HG02852 (cell line): Measurements from ENCODE around the gene MYO1G.
A peak's percentile ranks its signal among the peaks of the same experiment; 100 is the strongest.
"Not testable (repeated sequence)": the region's sequence is repeated elsewhere in the genome, so short reads cannot be mapped to it uniquely, and the experiment has no call there.

Experiments used
- ATAC-seq: cut with Tn5 transposase; IDR thresholded peaks from one replicate; pipeline ENCODE4 v1.9.1; 2021; ENCODE audit warnings: mild to moderate bottlenecking, moderate library complexity; ENCODE audit not compliant: unreplicated experiment

The MYO1G gene

DNA sequence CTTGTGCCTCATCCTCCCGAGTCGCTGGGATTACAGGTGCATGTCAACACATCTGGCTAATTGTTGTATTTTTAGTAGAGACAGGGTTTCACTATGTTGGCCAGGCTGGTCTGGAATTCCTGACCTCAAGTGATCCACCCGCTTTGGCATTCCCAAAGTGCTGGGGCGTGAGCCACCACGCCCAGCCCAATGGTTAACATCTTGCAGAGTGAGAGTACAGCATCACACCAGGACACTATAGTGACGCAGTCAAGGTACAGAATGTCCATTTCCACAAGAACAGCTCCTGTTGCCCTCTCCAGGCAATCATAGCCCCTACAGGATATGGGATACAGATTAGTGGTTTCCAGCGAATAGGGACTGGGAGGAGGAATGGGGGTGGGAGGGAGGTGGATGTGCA, 34.0 kb downstream of the MYO1G start:
- ATAC-seq: no peak

DNA sequence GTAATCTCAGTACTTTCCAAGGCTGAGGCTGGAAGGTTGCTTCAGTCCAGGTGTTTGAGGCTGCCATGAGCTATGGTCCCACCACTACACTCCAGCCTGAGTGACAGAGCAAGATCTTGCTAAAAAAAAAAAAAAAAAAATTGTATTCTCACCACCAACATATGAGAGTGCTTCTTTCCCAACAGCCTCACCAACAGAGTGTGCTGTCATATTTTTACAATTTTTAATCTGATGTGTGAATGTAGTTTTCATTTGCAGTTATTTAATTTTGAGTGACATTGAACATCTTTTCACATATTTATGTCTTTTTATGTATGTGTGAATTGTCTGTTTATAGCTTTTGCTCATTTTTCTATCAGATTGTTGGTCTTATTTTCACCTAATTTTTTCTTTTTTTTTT, 35.2 kb downstream of the MYO1G start:
- no peak for ATAC-seq

DNA sequence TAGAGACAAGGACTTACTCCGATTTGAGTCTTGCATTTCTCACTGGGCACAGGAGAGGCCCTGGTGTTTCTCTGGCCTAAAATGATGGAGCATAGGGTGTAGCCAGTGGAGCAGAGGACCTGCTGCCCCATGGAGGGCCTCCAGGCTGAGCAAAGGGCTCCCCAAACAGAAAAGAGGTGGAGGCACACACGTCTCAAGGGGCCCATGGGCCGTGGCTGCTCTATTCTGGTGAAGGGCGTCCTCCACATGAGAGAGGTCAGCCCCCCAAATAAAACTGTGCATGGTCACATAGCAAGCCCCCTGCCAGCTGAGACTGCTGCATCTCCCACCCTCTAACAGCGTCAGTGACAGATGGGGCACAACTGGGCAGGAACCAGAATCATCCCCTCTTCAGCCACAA, 41.4 kb downstream of the MYO1G start:
- ATAC-seq: no peak

DNA sequence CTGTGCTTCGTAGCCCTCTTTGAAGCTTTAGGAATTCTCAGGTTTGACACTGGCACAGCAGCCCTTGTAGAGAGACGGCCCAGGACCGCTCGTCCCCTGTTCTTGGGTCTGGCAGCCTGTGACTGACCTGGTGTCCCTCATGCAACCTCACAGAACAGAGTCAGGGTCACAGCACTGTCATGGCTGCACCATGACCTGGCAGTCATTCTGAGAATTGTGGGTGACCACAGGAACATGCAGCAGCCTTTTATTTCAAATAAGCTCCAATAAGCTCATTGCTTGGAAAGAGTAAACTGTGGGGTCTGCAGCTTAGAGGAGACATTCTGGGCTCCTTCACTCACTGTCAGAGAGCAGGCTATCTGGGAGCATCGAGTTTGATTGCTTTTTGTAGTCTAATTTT, 42.5 kb downstream of the MYO1G start:
- ATAC-seq: no peak

DNA sequence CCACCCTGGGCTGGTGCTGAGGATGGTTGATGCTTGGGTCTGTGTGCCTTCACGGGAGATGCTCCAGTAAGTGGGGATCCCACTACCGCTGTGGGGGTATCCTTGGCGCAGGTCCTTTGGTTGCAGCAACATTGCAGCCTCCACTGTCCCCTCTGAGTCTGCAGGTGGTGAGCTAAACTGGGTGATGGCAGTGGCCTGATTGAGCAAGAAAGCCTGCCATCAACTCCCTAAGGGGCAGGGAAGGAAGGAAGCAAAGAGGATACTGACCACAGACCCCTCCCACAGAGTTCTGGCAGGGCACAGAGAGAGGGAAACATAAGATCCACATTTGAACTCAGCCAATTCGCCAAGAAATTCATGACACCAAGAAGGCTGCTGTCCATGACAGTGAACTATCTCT, 43.2 kb downstream of the MYO1G start:
- ATAC-seq: no peak

DNA sequence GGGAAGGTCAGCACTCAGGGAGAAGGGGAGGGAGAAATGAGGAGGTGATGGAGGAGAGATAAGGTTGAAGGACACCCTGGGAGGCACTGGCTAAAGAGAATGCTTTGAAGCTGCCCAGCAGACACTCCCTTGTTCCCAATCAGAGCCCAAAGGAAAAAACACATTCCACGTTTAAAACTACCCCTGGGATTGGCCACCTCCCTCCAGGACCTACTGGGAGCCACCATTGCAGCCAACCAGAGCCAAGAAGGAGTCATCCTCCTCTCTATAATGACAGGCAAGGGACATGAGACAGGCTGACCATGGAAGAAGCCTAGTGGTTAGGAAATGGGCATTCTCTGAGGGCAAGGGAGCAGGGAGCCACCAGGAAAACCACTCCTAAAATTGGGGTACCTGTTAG, 43.8 kb downstream of the MYO1G start:
- ATAC-seq: no peak

DNA sequence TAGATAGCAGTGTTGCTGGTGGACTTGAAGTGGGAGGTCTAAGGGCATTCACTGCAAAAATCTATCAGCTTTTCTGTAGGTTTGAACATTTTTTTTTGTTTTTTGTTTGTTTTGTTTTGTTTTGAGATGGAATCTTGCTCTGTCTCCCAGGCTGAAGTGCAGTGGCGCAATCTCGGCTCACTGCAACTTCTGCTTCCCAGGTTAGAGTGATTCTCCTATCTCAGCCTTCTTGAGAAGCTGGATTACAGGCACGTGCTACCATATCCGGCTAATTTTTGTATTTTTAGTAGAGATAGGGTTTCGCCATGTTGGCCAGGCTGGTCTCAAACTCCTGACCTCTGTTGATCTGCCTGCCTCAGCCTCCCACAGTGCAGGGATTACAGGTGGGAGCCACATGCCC, 44.3 kb downstream of the MYO1G start:
- not testable (repeated sequence) for ATAC-seq

DNA sequence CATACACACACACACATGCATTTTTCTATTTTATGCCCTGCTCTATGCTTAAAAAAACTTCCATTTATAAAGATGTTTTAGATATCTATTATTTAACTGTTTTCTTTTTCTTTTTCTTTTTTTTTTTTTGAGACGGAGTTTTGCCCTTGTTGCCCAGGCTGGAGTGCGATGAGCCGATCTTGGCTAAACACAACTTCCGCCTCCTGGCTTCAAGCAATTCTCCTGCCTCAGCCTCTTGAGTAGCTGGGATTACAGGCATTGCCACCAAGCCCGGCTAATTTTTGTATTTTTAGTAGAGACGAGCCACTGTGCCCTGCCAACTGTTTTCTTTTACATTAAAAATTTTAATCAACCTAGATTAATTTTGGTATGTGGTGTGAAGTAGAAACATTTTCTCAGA, 47.9 kb downstream of the MYO1G start:
- no peak for ATAC-seq

DNA sequence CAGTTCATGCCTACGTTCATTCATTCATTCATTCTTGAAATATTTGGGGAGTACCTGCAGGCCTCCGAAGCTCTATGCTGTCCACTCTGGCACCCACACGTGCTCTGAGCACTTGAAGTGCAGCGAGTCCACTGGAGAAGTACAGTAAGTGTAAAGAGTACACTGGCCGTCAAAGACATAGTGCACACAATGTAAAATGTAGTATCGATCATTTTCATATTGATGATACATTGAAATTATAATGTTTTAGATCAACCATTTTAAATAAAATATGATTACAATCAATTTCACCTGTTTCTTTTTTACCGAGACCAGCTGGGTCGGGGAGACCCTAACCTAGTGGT, 56.5 kb downstream of the MYO1G start:
- no peak for ATAC-seq

DNA sequence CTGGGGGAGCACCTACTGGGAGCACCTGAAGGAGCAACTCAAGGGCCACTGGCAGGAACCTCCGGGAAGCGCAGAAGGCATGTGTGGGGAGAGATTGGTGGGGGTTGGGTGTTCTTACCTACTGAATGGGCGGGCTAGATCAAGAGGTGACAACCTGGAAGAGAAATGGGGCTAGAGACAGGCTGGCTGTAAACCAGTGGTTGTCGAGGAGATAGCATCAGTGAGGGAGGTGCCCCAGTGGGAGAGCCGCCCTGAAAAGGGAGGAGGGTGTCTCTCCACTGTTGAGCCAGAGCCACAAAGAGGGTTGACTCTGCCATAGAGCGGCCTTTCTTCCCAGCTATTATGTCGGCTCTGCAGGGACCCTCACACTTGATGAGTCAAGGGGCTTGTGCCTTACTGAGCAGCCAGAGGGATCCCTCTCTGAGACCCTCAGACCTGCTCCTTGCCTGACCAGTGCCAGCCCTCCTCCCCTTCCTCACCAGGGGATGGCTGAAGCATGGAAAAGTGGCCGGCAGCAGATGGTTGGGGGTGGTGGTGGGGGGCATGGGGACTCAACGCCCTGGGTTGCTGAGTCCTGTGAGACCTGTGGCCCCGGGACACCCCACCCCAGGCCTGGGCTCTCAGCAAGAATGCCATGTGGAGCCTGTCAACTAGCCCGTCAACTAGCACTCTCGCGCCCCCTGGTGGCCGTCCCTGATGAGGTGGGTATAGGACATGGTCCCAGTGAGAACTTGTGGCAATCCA, 57.0 kb downstream of the MYO1G start:
- ATAC-seq: peak; percentile 68

DNA sequence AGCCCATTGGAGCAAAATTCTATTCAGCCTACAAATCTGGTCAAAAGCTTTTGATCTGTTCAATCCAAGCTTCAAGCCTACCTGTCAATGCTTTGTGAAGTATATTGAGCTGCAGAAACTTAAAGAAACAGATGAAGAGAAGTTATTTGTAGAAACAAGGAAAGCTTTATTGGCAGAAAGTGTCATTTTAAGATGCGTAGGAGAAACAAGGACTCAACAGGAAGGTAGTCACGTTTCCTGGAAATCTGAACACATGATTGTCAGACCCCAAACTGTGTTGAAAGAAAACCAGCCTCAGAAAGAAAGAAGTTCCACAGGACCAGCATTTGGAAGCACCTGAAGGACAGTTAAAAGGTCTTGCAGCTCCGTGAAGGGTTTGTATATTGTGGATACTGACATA, 58.7 kb downstream of the MYO1G start:
- ATAC-seq: no peak

DNA sequence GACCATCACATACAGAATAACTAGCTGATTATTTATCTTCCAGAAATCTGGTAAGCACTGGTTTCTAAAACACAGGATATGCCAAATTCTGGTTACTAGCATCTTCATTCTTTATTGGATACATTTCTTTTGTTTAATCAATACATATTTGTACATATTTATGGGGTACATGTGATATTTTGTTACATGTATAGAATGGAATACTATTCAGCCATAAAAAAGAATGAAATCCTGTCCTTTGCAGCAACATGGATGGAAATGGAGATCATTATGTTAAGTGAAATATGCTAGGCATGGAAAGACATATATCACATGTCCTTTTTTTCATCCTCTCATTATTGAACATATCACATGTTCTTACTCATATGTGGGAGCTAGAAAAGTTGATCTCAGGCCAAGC, 60.8 kb downstream of the MYO1G start:
- ATAC-seq: no peak

DNA sequence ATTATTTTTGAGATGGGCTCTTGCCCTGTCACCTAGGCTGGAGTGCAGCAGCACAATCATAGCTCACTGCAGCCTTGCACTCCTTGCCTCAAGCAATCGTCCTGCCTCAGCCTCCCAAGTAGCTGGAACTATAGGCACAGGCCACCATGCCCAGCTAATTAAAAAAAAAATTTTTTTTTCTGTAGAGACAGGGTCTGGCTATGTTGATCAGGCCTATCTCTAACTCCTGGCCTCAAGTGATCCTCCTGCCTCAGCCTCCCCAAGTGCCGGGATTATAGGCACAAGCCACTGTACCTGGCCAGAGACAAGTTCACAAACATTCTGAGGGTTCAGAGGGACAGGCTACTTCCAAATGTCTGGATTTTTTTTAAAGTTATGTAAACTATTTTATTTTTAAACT, 61.4 kb downstream of the MYO1G start:
- ATAC-seq: no peak

DNA sequence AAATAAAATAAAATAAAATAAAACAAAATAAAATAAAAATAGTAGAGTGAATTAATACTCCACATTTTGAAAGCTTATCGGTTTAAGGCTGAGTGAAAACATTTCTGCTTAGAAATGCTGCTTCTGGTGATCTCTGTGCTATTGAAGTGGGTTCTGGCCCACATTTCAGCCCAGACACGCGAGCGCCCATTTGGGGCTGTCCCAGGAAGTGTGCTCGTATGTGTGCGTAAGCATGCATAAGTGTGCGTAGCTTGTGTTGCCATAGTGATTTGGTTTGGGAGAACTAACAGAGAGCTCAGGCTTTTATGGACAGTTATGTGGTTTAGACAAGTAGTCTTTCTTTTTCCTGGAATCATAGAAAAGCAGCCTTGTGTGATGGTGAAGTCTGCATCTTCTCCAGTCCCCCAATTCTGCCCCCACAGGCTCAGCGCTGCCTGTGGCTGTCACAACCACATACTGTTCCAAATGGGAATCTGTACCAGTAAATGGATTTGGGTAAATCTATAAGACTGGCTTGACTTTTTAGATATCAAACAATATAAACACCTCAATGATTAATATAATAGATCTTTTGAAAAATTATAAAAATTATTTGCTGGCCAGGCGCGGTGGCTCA, 63.7 kb downstream of the MYO1G start:
- no peak for ATAC-seq

DNA sequence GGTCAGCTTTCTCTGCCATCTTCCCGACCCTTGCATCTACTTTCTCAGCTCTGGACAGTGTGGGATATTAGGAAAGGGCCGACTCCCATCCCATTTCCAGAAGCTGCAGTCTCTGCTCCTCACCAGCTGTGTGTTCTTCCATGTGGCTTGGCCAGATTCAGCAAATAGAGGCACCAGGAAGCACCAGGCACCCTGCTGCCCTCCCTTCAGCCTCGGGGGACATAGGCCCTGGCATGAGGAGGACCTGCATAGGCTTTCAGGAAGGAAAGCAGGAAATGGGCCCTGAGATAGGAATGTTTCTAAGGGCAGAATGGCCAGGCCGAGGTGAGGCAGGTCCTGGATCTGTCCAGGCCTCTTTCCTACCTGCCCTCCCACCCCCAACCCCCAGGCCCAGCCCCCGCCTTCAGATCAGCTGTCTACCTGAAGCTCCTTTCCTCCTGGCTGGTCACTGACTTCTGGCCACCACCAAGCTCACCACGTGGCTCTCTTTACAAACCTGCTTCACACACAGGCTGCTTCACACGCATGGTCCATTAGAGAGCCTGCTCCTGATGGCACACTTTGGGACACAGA, 66.0 kb downstream of the MYO1G start:
- no peak for ATAC-seq
